ENCODE measurements around the gene FBXO11.
A peak's percentile ranks its signal among the peaks of the same experiment; 100 is the strongest.
"Not testable (repeated sequence)": the region's sequence is repeated elsewhere in the genome, so short reads cannot be mapped to it uniquely, and the experiment has no call there.

Gene FBXO11

GRCh38 chr2:47910662-47911061, 4.4 kb upstream of the FBXO11 start:
- not testable (repeated sequence) for H3K27me3 ChIP-seq (ENCODE audit: control insufficient read depth, insufficient read depth, low read length); H3K9ac ChIP-seq (ENCODE audit: low read length); H3K4me1 ChIP-seq (ENCODE audit: control insufficient read depth, low read depth, low read length); H3K27ac ChIP-seq (ENCODE audit: low read length); H3K36me3 ChIP-seq (ENCODE audit: control insufficient read depth, low read depth, low read length); H3K9me3 ChIP-seq (ENCODE audit: control insufficient read depth, low read depth, low read length); H3K4me3 ChIP-seq (ENCODE audit: low read length)

- no peaks in the 10 kb centered on the region for H3K36me3 ChIP-seq (ENCODE audit: control insufficient read depth, low read depth, low read length)
- peaks cover 9% of the 10 kb centered on the region for H3K4me1 ChIP-seq (ENCODE audit: control insufficient read depth, low read depth, low read length)
These were observed 2.4 kb upstream of the FBXO11 start for GRCh38 chr2:47908682-47909081.

GRCh38 chr2:47907039-47907781, 912 bp upstream of the FBXO11 start:
- H3K4me3 ChIP-seq (ENCODE audit: low read length), result peak overlapping the region; percentile 89
- peak overlapping the region; percentile 96 for H3K27ac ChIP-seq (ENCODE audit: low read length)
- H3K36me3 ChIP-seq (ENCODE audit: control insufficient read depth, low read depth, low read length), result no peaks in the 10 kb centered on the region

More at GRCh38 chr2:47908682-47909081, 2.4 kb upstream of the FBXO11 start:
- H3K4me3 ChIP-seq (ENCODE audit: low read length), result no peak overlapping the region
- no peak overlapping the region for H3K27ac ChIP-seq (ENCODE audit: low read length)
- H3K9ac ChIP-seq (ENCODE audit: low read length), result no peak overlapping the region
- no peaks in the 10 kb centered on the region for H3K9me3 ChIP-seq (ENCODE audit: control insufficient read depth, low read depth, low read length)
- H3K27me3 ChIP-seq (ENCODE audit: control insufficient read depth, insufficient read depth, low read length), result no peaks in the 10 kb centered on the region

GRCh38 chr2:47905386-47906156, 727 bp downstream of the FBXO11 start:
- peaks cover 19% of the 10 kb centered on the region for H3K4me1 ChIP-seq (ENCODE audit: control insufficient read depth, low read depth, low read length)
- peak overlapping the region; percentile 90 for H3K9ac ChIP-seq (ENCODE audit: low read length)
- peak overlapping the region; percentile 89 for H3K27ac ChIP-seq (ENCODE audit: low read length)
- no peaks in the 10 kb centered on the region for H3K9me3 ChIP-seq (ENCODE audit: control insufficient read depth, low read depth, low read length)
- H3K4me3 ChIP-seq (ENCODE audit: low read length), result peak overlapping the region; percentile 85
- H3K36me3 ChIP-seq (ENCODE audit: control insufficient read depth, low read depth, low read length), result no peaks in the 10 kb centered on the region
- H3K27me3 ChIP-seq (ENCODE audit: control insufficient read depth, insufficient read depth, low read length), result no peaks in the 10 kb centered on the region

More at GRCh38 chr2:47907039-47907781, 912 bp upstream of the FBXO11 start:
- Histone ChIP-seq H3K27me3 (ENCODE audit: control insufficient read depth, insufficient read depth, low read length) (no peaks in the 10 kb centered on the region), H3K9me3 (ENCODE audit: control insufficient read depth, low read depth, low read length) (no peaks in the 10 kb centered on the region), H3K9ac (ENCODE audit: low read length) (peak overlapping the region; percentile 85), H3K4me1 (ENCODE audit: control insufficient read depth, low read depth, low read length) (peaks cover 19% of the 10 kb centered on the region)

- H3K9me3 ChIP-seq (ENCODE audit: control insufficient read depth, low read depth, low read length), result no peaks in the 10 kb centered on the region
- H3K36me3 ChIP-seq (ENCODE audit: control insufficient read depth, low read depth, low read length), result no peaks in the 10 kb centered on the region
- H3K4me1 ChIP-seq (ENCODE audit: control insufficient read depth, low read depth, low read length), result peaks cover 19% of the 10 kb centered on the region
- H3K27me3 ChIP-seq (ENCODE audit: control insufficient read depth, insufficient read depth, low read length), result no peaks in the 10 kb centered on the region
- peak overlapping the region; percentile 82 for H3K4me3 ChIP-seq (ENCODE audit: low read length)
- H3K9ac ChIP-seq (ENCODE audit: low read length), result peak overlapping the region; percentile 90
- peak overlapping the region; percentile 35 for H3K27ac ChIP-seq (ENCODE audit: low read length)
These were observed 2.4 kb downstream of the FBXO11 start for GRCh38 chr2:47903781-47904490.

GRCh38 chr2:47901892-47902291, 4.4 kb downstream of the FBXO11 start:
- H3K9me3 ChIP-seq (ENCODE audit: control insufficient read depth, low read depth, low read length); H3K36me3 ChIP-seq (ENCODE audit: control insufficient read depth, low read depth, low read length); H3K9ac ChIP-seq (ENCODE audit: low read length); H3K4me3 ChIP-seq (ENCODE audit: low read length); H3K27me3 ChIP-seq (ENCODE audit: control insufficient read depth, insufficient read depth, low read length); H3K27ac ChIP-seq (ENCODE audit: low read length): not testable (repeated sequence)
- peaks cover 20% of the 10 kb centered on the region for H3K4me1 ChIP-seq (ENCODE audit: control insufficient read depth, low read depth, low read length)

GRCh38 chr2:47900857-47901256, 5.4 kb downstream of the FBXO11 start:
- Histone ChIP-seq H3K36me3 (ENCODE audit: control insufficient read depth, low read depth, low read length) (no peaks in the 10 kb centered on the region), H3K4me1 (ENCODE audit: control insufficient read depth, low read depth, low read length) (peaks cover 25% of the 10 kb centered on the region), H3K9me3 (ENCODE audit: control insufficient read depth, low read depth, low read length) (no peaks in the 10 kb centered on the region), H3K27ac (ENCODE audit: low read length) (no peak overlapping the region), H3K4me3 (ENCODE audit: low read length) (no peak overlapping the region), H3K27me3 (ENCODE audit: control insufficient read depth, insufficient read depth, low read length) (no peaks in the 10 kb centered on the region), H3K9ac (ENCODE audit: low read length) (no peak overlapping the region)

GRCh38 chr2:47899915-47900816, 6.1 kb downstream of the FBXO11 start:
- Histone ChIP-seq H3K4me3 (ENCODE audit: low read length) (no peak overlapping the region), H3K27ac (ENCODE audit: low read length) (no peak overlapping the region), H3K9me3 (ENCODE audit: control insufficient read depth, low read depth, low read length) (no peaks in the 10 kb centered on the region), H3K9ac (ENCODE audit: low read length) (no peak overlapping the region), H3K27me3 (ENCODE audit: control insufficient read depth, insufficient read depth, low read length) (no peaks in the 10 kb centered on the region), H3K36me3 (ENCODE audit: control insufficient read depth, low read depth, low read length) (no peaks in the 10 kb centered on the region), H3K4me1 (ENCODE audit: control insufficient read depth, low read depth, low read length) (peaks cover 25% of the 10 kb centered on the region)

GRCh38 chr2:47897883-47898731, 8.2 kb downstream of the FBXO11 start:
- Histone ChIP-seq H3K27ac (ENCODE audit: low read length) (no peak overlapping the region), H3K36me3 (ENCODE audit: control insufficient read depth, low read depth, low read length) (no peaks in the 10 kb centered on the region), H3K4me1 (ENCODE audit: control insufficient read depth, low read depth, low read length) (peaks cover 18% of the 10 kb centered on the region), H3K9ac (ENCODE audit: low read length) (no peak overlapping the region), H3K4me3 (ENCODE audit: low read length) (no peak overlapping the region), H3K27me3 (ENCODE audit: control insufficient read depth, insufficient read depth, low read length) (no peaks in the 10 kb centered on the region), H3K9me3 (ENCODE audit: control insufficient read depth, low read depth, low read length) (no peaks in the 10 kb centered on the region)

GRCh38 chr2:47897191-47897882, 9.0 kb downstream of the FBXO11 start:
- not testable (repeated sequence) for H3K36me3 ChIP-seq (ENCODE audit: control insufficient read depth, low read depth, low read length); H3K9ac ChIP-seq (ENCODE audit: low read length); H3K27me3 ChIP-seq (ENCODE audit: control insufficient read depth, insufficient read depth, low read length); H3K9me3 ChIP-seq (ENCODE audit: control insufficient read depth, low read depth, low read length); H3K27ac ChIP-seq (ENCODE audit: low read length); H3K4me3 ChIP-seq (ENCODE audit: low read length)
- peaks cover 14% of the 10 kb centered on the region for H3K4me1 ChIP-seq (ENCODE audit: control insufficient read depth, low read depth, low read length)

Measured in iPS-18a (cell line).